Stimulated activated effector memory CD8-positive, alpha-beta T cell treated with anti-CD3 and anti-CD28 coated beads, Interleukin-12 subunit alpha, Interleukin-12 subunit beta, amount 100 ng/mL, for 72 hours (primary cell): ENCODE results near the gene MAML3.
A peak's percentile ranks its signal among the peaks of the same experiment; 100 is the strongest.

Experiments used
- ATAC-seq: fragments of 150-1000 bp; cut with Tn5 transposase; 2 replicates; pipeline ENCODE4 v1.10.0; 2021
- DNase-seq, 2 donors: peaks; one replicate each; pipeline ENCODE4 v3.0.0; 2021 to 2022; ENCODE audit warnings: low spot score in 2 of 2
- H3K27ac Mint-ChIP-seq: one replicate; pipeline ENCODE4 v1.8.0; 2022; ENCODE audit warnings: mild to moderate bottlenecking, mixed read lengths
- H3K36me3 Mint-ChIP-seq: one replicate; pipeline ENCODE4 v1.8.0; 2022; ENCODE audit warnings: mild to moderate bottlenecking, mixed read lengths
- H3K4me1 Mint-ChIP-seq: one replicate; pipeline ENCODE4 v1.8.0; 2022; ENCODE audit warnings: mixed read lengths
- H3K4me3 Mint-ChIP-seq: one replicate; pipeline ENCODE4 v1.8.0; 2022; ENCODE audit warnings: mild to moderate bottlenecking, mixed read lengths
- H3K9me3 Mint-ChIP-seq: one replicate; pipeline ENCODE4 v1.8.0; 2022; ENCODE audit warnings: mixed read lengths

Gene MAML3

GRCh38 chr4:139745111-139745639 is 408.8 kb downstream of the MAML3 start:
- H3K36me3 Mint-ChIP-seq: no peaks in the 10 kb centered on the region
- H3K27ac Mint-ChIP-seq: no peak overlapping the region
- no peaks in the 10 kb centered on the region for H3K9me3 Mint-ChIP-seq
- no peak for ATAC-seq
- H3K4me1 Mint-ChIP-seq: no peaks in the 10 kb centered on the region
- no peak for DNase-seq
- no peak overlapping the region for H3K4me3 Mint-ChIP-seq

- H3K9me3 Mint-ChIP-seq: no peaks in the 10 kb centered on the region
- H3K27ac Mint-ChIP-seq: no peak overlapping the region
- no peak overlapping the region for H3K4me3 Mint-ChIP-seq
- H3K36me3 Mint-ChIP-seq: no peaks in the 10 kb centered on the region
- no peak for DNase-seq
- ATAC-seq: no peak
- H3K4me1 Mint-ChIP-seq: no peaks in the 10 kb centered on the region
Observed at GRCh38 chr4:139744232-139744631, 409.8 kb downstream of the MAML3 start.

GRCh38 chr4:139743027-139743426 is 411.0 kb downstream of the MAML3 start:
- no peak overlapping the region for H3K27ac Mint-ChIP-seq
- H3K9me3 Mint-ChIP-seq: no peaks in the 10 kb centered on the region
- no peak for DNase-seq
- H3K36me3 Mint-ChIP-seq: no peaks in the 10 kb centered on the region
- no peaks in the 10 kb centered on the region for H3K4me1 Mint-ChIP-seq
- no peak for ATAC-seq
- no peak overlapping the region for H3K4me3 Mint-ChIP-seq

GRCh38 chr4:139740531-139741041 is 413.4 kb downstream of the MAML3 start:
- Mint-ChIP-seq H3K9me3 (no peaks in the 10 kb centered on the region), H3K27ac (no peak overlapping the region), H3K36me3 (no peaks in the 10 kb centered on the region), H3K4me1 (no peaks in the 10 kb centered on the region), H3K4me3 (no peak overlapping the region)
- ATAC-seq (no peak), DNase-seq (no peak)

- no peak for DNase-seq
Observed at GRCh38 chr4:139740121-139740520, 413.9 kb downstream of the MAML3 start.

GRCh38 chr4:139738846-139739613 is 415.0 kb downstream of the MAML3 start:
- H3K4me1 Mint-ChIP-seq: no peaks in the 10 kb centered on the region
- DNase-seq: no peak
- H3K36me3 Mint-ChIP-seq: no peaks in the 10 kb centered on the region
- no peak for ATAC-seq
- no peak overlapping the region for H3K4me3 Mint-ChIP-seq
- no peak overlapping the region for H3K27ac Mint-ChIP-seq
- H3K9me3 Mint-ChIP-seq: no peaks in the 10 kb centered on the region

More at GRCh38 chr4:139740121-139740520, 413.9 kb downstream of the MAML3 start:
- Mint-ChIP-seq H3K4me3 (no peak overlapping the region), H3K4me1 (no peaks in the 10 kb centered on the region), H3K27ac (no peak overlapping the region), H3K36me3 (no peaks in the 10 kb centered on the region), H3K9me3 (no peaks in the 10 kb centered on the region)
- no peak for ATAC-seq

GRCh38 chr4:139736661-139737060 is 417.3 kb downstream of the MAML3 start:
- Mint-ChIP-seq H3K9me3 (no peaks in the 10 kb centered on the region), H3K4me3 (no peak overlapping the region), H3K36me3 (no peaks in the 10 kb centered on the region), H3K4me1 (no peaks in the 10 kb centered on the region), H3K27ac (no peak overlapping the region)
- DNase-seq (no peak), ATAC-seq (no peak)

GRCh38 chr4:139736274-139736660 is 417.7 kb downstream of the MAML3 start:
- H3K4me1 Mint-ChIP-seq: no peaks in the 10 kb centered on the region
- H3K9me3 Mint-ChIP-seq: no peaks in the 10 kb centered on the region
- H3K36me3 Mint-ChIP-seq: no peaks in the 10 kb centered on the region
- no peak overlapping the region for H3K27ac Mint-ChIP-seq
- ATAC-seq (no peak), DNase-seq (no peak)
- H3K4me3 Mint-ChIP-seq: no peak overlapping the region

- H3K9me3 Mint-ChIP-seq: no peaks in the 10 kb centered on the region
- ATAC-seq (no peak), DNase-seq (no peak)
- H3K4me3 Mint-ChIP-seq: peak overlapping the region; percentile 27
- no peaks in the 10 kb centered on the region for H3K36me3 Mint-ChIP-seq
- no peak overlapping the region for H3K27ac Mint-ChIP-seq
- no peaks in the 10 kb centered on the region for H3K4me1 Mint-ChIP-seq
Observed at GRCh38 chr4:139735381-139736273, 418.4 kb downstream of the MAML3 start.

GRCh38 chr4:139734875-139735380 is 419.1 kb downstream of the MAML3 start:
- H3K27ac Mint-ChIP-seq: no peak overlapping the region
- H3K36me3 Mint-ChIP-seq: no peaks in the 10 kb centered on the region
- ATAC-seq: peak; percentile 77
- peak overlapping the region; percentile 27 for H3K4me3 Mint-ChIP-seq
- H3K4me1 Mint-ChIP-seq: no peaks in the 10 kb centered on the region
- H3K9me3 Mint-ChIP-seq: no peaks in the 10 kb centered on the region
- peak in 1 of 2 donors; percentile 57 for DNase-seq

- no peak for ATAC-seq
- Mint-ChIP-seq H3K9me3 (no peaks in the 10 kb centered on the region), H3K27ac (no peak overlapping the region), H3K4me3 (peak overlapping the region; percentile 27), H3K4me1 (no peaks in the 10 kb centered on the region), H3K36me3 (no peaks in the 10 kb centered on the region)
- DNase-seq: no peak
Observed at GRCh38 chr4:139734201-139734874, 419.6 kb downstream of the MAML3 start.

- Mint-ChIP-seq H3K9me3 (no peaks in the 10 kb centered on the region), H3K4me3 (no peak overlapping the region), H3K36me3 (no peaks in the 10 kb centered on the region), H3K27ac (no peak overlapping the region), H3K4me1 (no peaks in the 10 kb centered on the region)
- ATAC-seq (no peak), DNase-seq (no peak)
Observed at GRCh38 chr4:139732991-139733570, 420.9 kb downstream of the MAML3 start.

GRCh38 chr4:139728840-139729239 is 425.1 kb downstream of the MAML3 start:
- no peak overlapping the region for H3K4me3 Mint-ChIP-seq
- H3K36me3 Mint-ChIP-seq: no peaks in the 10 kb centered on the region
- DNase-seq (no peak), ATAC-seq (no peak)
- no peak overlapping the region for H3K27ac Mint-ChIP-seq
- H3K9me3 Mint-ChIP-seq: no peaks in the 10 kb centered on the region
- no peaks in the 10 kb centered on the region for H3K4me1 Mint-ChIP-seq

- Mint-ChIP-seq H3K4me3 (no peak overlapping the region), H3K27ac (no peak overlapping the region), H3K9me3 (no peaks in the 10 kb centered on the region), H3K36me3 (no peaks in the 10 kb centered on the region), H3K4me1 (no peaks in the 10 kb centered on the region)
- DNase-seq: no peak
- ATAC-seq: no peak
Observed at GRCh38 chr4:139728146-139728545, 425.8 kb downstream of the MAML3 start.

GRCh38 chr4:139726615-139727014 is 427.4 kb downstream of the MAML3 start:
- H3K4me3 Mint-ChIP-seq: no peak overlapping the region
- H3K27ac Mint-ChIP-seq: no peak overlapping the region
- H3K4me1 Mint-ChIP-seq: no peaks in the 10 kb centered on the region
- H3K9me3 Mint-ChIP-seq: no peaks in the 10 kb centered on the region
- ATAC-seq (no peak), DNase-seq (no peak)
- no peaks in the 10 kb centered on the region for H3K36me3 Mint-ChIP-seq
